Measurements from ENCODE around the gene CCL5.
"Not testable (repeated sequence)": the region's sequence is repeated elsewhere in the genome, so short reads cannot be mapped to it uniquely, and the experiment has no call there.

The CCL5 gene

DNA sequence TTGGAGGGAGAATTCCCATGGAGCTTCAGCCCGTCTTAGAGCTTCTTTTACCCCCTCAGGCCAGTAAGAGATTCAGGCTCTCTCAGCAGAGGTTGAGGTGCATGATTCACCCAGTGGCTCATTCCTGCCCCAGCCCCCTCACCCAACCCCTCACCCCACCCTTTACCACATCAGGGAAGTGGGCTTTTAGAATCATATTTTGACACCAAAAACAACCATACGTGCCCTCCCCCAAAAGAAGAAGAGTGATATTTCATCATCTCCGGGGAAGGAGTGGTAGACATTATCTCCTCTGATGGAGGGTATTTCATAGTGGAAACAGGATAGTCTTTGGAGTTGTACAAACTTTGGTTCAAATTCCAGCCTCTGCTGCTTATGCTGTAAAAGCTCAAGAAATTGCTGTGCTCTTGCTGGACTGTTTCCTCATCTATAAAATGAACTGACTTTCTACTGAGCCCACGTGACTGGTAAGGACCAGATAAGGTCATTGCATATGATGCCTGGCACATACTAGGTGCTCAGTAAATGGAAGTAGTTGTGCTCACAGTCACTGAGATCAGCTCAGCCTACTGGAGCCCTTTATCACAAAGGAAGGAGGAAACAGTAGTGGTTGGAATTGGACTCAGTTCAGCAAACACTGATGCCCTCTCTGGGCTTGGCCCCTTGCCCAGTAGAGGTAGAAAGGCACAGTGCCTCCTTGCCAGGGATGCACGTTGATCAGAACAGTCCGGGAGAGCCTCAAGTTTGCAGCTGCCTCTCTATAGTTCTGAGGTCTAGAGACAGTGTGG, 18.3 kb upstream of the CCL5 start:
- no peak for TF ChIP-seq CTCF (IDR thresholded peaks at IDR 0.05; ENCODE audit: insufficient read depth, missing control alignments)
- FAIRE-seq (no peak), DNase-seq (ENCODE audit: insufficient read length, low spot score) (no peak)

DNA sequence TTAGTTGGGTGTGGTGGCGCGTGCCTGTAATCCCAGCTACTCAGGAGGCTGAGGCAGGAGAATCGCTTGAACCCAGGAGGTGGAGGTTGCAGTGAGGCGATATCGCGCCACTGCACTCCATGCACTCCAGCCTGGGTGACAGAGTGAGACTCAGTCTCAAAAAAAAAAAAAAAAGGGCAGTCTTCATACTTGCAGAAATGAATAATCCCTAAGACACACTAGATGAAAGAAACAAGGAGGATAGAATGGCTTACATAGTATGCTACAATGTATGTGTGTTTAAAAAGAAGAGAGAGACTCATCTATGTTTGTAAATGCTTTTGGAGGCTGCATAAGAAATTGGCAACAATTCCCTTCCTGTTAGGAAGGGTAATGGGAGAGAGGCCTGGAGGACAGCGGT, 17.6 kb upstream of the CCL5 start:
- DNase-seq (ENCODE audit: insufficient read length, low spot score); FAIRE-seq: not testable (repeated sequence)

- FAIRE-seq (no peak), DNase-seq (ENCODE audit: insufficient read length, low spot score) (no peak)
- TF ChIP-seq CTCF (IDR thresholded peaks at IDR 0.05; ENCODE audit: insufficient read depth, missing control alignments): no peak
These were observed 15.8 kb upstream of the CCL5 start for GRCh38 chr17:35895636-35896587.

- FAIRE-seq (no peak), DNase-seq (ENCODE audit: insufficient read length, low spot score) (no peak)
- TF ChIP-seq CTCF (IDR thresholded peaks at IDR 0.05; ENCODE audit: insufficient read depth, missing control alignments): no peak
These were observed 14.0 kb upstream of the CCL5 start for GRCh38 chr17:35894206-35894605.

DNA sequence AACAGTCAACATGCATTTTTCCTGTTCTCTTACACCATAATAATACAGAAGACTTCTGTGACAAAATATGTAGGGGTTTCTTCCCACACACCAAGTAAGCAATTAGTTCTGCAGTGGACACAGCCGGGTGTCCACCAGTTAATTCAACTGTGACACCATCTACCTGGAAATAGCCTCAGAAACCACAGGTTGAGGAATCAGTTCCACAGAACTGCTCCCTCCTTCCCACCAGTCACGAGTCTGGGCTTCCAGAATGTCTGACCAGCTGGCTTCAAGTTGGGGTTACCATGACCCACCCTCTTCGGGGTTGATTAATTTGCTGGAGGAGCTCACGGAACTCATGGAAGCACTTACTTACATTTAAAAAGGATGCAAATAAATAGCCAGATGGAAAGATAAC, 13.6 kb upstream of the CCL5 start:
- no peak for DNase-seq (ENCODE audit: insufficient read length, low spot score)
- FAIRE-seq: no peak
- TF ChIP-seq CTCF (IDR thresholded peaks at IDR 0.05; ENCODE audit: insufficient read depth, missing control alignments): no peak

DNA sequence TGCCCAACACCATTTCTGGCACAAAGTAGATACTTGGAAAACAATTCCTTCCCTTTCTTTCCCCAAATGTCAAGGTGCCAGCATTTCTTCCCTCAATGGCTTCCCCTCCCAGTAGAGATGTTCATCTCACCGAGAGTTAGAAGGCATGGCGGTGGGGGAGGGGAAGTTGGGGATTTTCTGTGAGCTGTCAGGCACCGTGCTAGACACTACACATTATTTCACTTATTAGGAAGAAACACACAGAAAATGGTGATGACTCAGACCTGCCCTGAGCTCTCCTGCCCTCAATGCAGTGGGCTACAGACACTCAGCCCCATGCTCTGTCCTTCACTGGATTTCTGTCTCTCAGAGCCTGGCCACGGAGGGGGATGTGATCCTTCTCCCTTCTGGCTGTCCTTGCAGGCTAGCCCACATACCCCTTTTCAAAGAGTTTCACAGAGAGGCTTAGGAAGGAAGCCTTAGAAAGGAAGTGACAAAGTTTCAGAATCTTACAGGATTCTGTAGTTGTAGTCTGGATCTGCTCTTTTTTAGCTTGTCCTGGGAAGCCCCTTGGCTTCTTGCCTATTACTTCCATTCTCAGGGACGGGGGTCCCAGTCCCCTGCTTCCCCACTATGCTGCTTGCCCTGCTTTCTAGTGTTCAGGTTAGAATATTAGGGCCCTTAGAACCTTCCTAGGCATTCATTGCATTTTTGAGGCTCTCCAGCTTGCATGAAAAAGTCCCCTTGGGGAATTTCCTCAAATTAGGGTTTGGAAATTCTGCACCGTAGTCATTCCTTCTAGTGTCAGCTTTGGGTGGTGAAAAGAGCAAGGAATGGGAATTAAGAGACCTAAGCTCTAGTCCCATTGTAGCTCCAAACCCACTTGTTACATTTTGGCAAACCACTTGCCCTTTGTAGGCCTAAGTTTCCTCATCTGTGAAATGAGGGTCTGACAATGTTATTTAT, 12.2 kb upstream of the CCL5 start:
- TF ChIP-seq CTCF (IDR thresholded peaks at IDR 0.05; ENCODE audit: insufficient read depth, missing control alignments): no peak
- no peak for DNase-seq (ENCODE audit: insufficient read length, low spot score)
- no peak for FAIRE-seq

DNA sequence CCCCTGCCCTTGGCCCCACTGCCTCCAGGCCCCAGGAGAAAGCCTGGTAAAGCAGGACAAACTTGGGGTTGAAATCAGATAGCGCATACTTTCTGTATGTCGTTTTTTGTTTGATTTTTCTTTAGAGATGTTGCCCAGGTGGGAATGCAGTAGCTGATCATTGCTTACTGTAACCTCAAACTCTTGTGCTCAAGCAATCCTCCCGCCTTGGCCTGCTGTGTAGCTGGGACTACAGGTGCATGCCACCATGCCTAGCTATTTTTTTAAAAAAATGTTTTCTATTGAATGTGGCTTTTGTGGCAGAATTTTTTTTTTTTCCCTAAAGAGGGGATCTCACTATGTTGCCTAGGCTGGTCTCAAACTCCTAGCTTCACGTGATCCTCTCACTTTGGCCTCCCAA, 11.1 kb upstream of the CCL5 start:
- TF ChIP-seq CTCF (IDR thresholded peaks at IDR 0.05; ENCODE audit: insufficient read depth, missing control alignments): no peak
- FAIRE-seq (no peak), DNase-seq (ENCODE audit: insufficient read length, low spot score) (no peak)

All from D721Med (cell line).